H1 (cell line): ENCODE measurements around the gene SAE1. TPM values are rescaled to one million over a fixed set of nuclear protein-coding genes. Genes with fewer than 3 reads are reported as not detected.

Source experiments
- CHD7 ChIP-seq: fragments of 300-600 bp; sonication (generic); IDR thresholded peaks from 2 replicates; pipeline ENCODE4 v1.7.1; 2012; ENCODE audit warnings: low read length, moderate library complexity, mild to moderate bottlenecking, inconsistent platforms; ENCODE audit not compliant: insufficient replicate concordance
- CREB1 ChIP-seq: IDR thresholded peaks from 2 replicates; pipeline ENCODE4 v1.6.1; 2012; ENCODE audit warnings: inconsistent platforms
- EZH2 ChIP-seq: fragments of 200-600 bp; sonication (generic); IDR thresholded peaks from 2 replicates; pipeline ENCODE4 v1.7.1; 2012; ENCODE audit warnings: low read depth, mild to moderate bottlenecking, moderate library complexity, low read length, inconsistent platforms; ENCODE audit not compliant: severe bottlenecking
- KDM1A ChIP-seq: fragments of 200-600, 300-600 bp; sonication (generic); IDR thresholded peaks from 2 replicates; pipeline ENCODE4 v1.7.1; 2016; ENCODE audit warnings: mild to moderate bottlenecking, low read length, borderline replicate concordance
- KDM5A ChIP-seq: fragments of 200-600 bp; IDR thresholded peaks from 2 replicates; pipeline ENCODE4 v1.7.1; 2012; ENCODE audit warnings: mild to moderate bottlenecking, low read length, inconsistent platforms, mixed read lengths
- NRF1 ChIP-seq: IDR thresholded peaks from 2 replicates; pipeline ENCODE4 v1.6.1; 2011; ENCODE audit warnings: mild to moderate bottlenecking, low read depth, low read length, improper control_type of control experiment
- POLR2A ChIP-seq, 2 experiments: IDR thresholded peaks; 1 replicate in 1 of 2; 2 replicates in 1 of 2; pipeline ENCODE4 v1.6.1; 2011; ENCODE audit warnings: low read depth in 2 of 2, low read length in 2 of 2, mild to moderate bottlenecking in 2 of 2; ENCODE audit errors: control extremely low read depth in 1 of 2
- TAF1 ChIP-seq: IDR thresholded peaks from 2 replicates; pipeline ENCODE4 v1.6.1; 2011; ENCODE audit warnings: mild to moderate bottlenecking, low read depth, low read length
- polyA plus RNA-seq, 7 experiments: library from polyadenylated mRNA; depleted of rRNA in 3 of 7; stranded (reverse) in 5 of 7; unstranded in 2 of 7; fragments of >200 nt in 5 of 7; fragments of 200-250 nt in 2 of 7; gene quantifications; 1 replicate in 5 of 7; 2 replicates in 1 of 7; 4 replicates in 1 of 7; pipeline versions ENCODE4 v1.2.1 to v1.2.3, GENCODE V29; 2011 to 2013; ENCODE audit warnings: missing spikeins in 2 of 7, mixed read lengths in 2 of 7
- total RNA-seq: library from RNA; stranded (reverse); fragmentation: NEBNext Ultra II Directional; extraction: Animal tissue kit (Norgen Biotek cat#: 25700); gene quantifications from 2 replicates; pipeline ENCODE4 v1.2.1, GENCODE V29; 2021

Gene SAE1
- total and polyA plus RNA-seq, 2 of the 8 experiments (the other 6 are each of a cell fraction or from before 2014, with no cell fraction given) = 213 to 268 TPM

- TF ChIP-seq CHD7 = no peak
- TF ChIP-seq POLR2A (IDR thresholded peaks at IDR 0.05; ENCODE audit: control extremely low read depth in 1 of 2, low read depth in 2 of 2, low read length in 2 of 2) = no peak
- no peak for TF ChIP-seq KDM5A
- TF ChIP-seq TAF1 = no peak
- no peak for TF ChIP-seq EZH2
- TF ChIP-seq CREB1 = no peak
- no peak for TF ChIP-seq NRF1
- TF ChIP-seq KDM1A = no peak
- TF ChIP-seq, all 59 proteins: peak for 0
Measured at GRCh38 chr19:47215581-47215980, 84.9 kb downstream of the SAE1 start (continued).
